NAMALWA (cell line): ENCODE measurements around the gene PCNA.
"Not testable (repeated sequence)": the region's sequence is repeated elsewhere in the genome, so short reads cannot be mapped to it uniquely, and the experiment has no call there.

Experiments
- DNase-seq: peaks from one replicate; pipeline ENCODE4 v3.0.0-alpha.2; 2015; ENCODE audit warnings: low spot score

The PCNA gene

GRCh38 chr20:5096463-5096862, 23.3 kb downstream of the PCNA start:
- no peak for DNase-seq

GRCh38 chr20:5095931-5096330, 23.8 kb downstream of the PCNA start:
- DNase-seq: no peak

- DNase-seq: no peak
Measured at GRCh38 chr20:5095454-5095853, 24.3 kb downstream of the PCNA start.

GRCh38 chr20:5092765-5093339, 26.9 kb downstream of the PCNA start:
- no peak for DNase-seq

- no peak for DNase-seq
Measured at GRCh38 chr20:5091902-5092301, 27.9 kb downstream of the PCNA start.

GRCh38 chr20:5090191-5090590, 29.6 kb downstream of the PCNA start:
- peak; percentile 25 for DNase-seq

- no peak for DNase-seq
Measured at GRCh38 chr20:5088688-5089087, 31.1 kb downstream of the PCNA start.

- DNase-seq: no peak
Measured at GRCh38 chr20:5085380-5085779, 34.4 kb downstream of the PCNA start.

GRCh38 chr20:5080384-5080877, 39.3 kb downstream of the PCNA start:
- peak; percentile 70 for DNase-seq

- peak; percentile 95 for DNase-seq
Measured at GRCh38 chr20:5078399-5078958, 41.3 kb downstream of the PCNA start.

- no peak for DNase-seq
Measured at GRCh38 chr20:5077761-5078387, 41.9 kb downstream of the PCNA start.

- DNase-seq: not testable (repeated sequence)
Measured at GRCh38 chr20:5076913-5077312, 42.8 kb downstream of the PCNA start.

GRCh38 chr20:5074232-5074674, 45.5 kb downstream of the PCNA start:
- DNase-seq: no peak

GRCh38 chr20:5073660-5074231, 46.0 kb downstream of the PCNA start:
- DNase-seq: no peak

- no peak for DNase-seq
Measured at GRCh38 chr20:5072756-5073659, 46.8 kb downstream of the PCNA start.

- DNase-seq: not testable (repeated sequence)
Measured at GRCh38 chr20:5071942-5072341, 47.8 kb downstream of the PCNA start.

GRCh38 chr20:5070570-5070969, 49.2 kb downstream of the PCNA start:
- DNase-seq: no peak

GRCh38 chr20:5070081-5070480, 49.7 kb downstream of the PCNA start:
- DNase-seq: no peak

GRCh38 chr20:5069141-5069806, 50.5 kb downstream of the PCNA start:
- DNase-seq: no peak

- DNase-seq: no peak
Measured at GRCh38 chr20:5067877-5068645, 51.7 kb downstream of the PCNA start.

- no peak for DNase-seq
Measured at GRCh38 chr20:5065879-5066383, 53.8 kb downstream of the PCNA start.
